LNCaP clone FGC (cell line): ENCODE data around the gene FGF5.
"Not testable (repeated sequence)": the region's sequence is repeated elsewhere in the genome, so short reads cannot be mapped to it uniquely, and the experiment has no call there.

Experiments
- DNase-seq: peaks from one replicate; pipeline ENCODE4 v3.0.0-alpha.2; 2011; ENCODE audit warnings: low read depth
- H3K4me3 ChIP-seq: 2 replicates; pipeline ENCODE4 v1.5.1; 2011; ENCODE audit warnings: mild to moderate bottlenecking, low read depth, low read length, control low read depth
- CTCF ChIP-seq: IDR thresholded peaks from 2 replicates; pipeline ENCODE4 v1.5.1; 2012; ENCODE audit warnings: mild to moderate bottlenecking; ENCODE audit not compliant: control insufficient read depth, insufficient read depth; ENCODE audit errors: extremely low read depth

Gene FGF5

GRCh38 chr4:80312124-80312523 is 45.7 kb downstream of the FGF5 start:
- TF ChIP-seq CTCF: no peak
- no peak overlapping the region for H3K4me3 ChIP-seq
- DNase-seq: no peak

DNA sequence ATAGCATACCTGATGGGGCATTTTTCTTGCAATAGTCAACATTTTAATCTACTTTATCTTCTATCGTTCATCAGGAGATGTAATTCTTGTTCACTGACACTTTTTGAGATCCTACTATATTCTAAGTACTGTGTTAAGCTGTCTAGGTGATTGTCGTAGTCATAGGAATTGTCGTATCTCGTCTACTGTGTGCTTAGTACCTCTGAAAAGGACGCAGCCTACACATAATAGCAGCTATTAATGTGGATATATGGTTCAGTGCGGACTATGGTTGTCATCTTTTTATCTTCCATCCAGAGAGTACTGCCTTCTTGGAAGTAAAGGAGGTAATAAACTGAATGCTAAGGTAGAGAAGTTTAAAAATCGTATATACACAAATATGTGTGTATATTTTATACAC is 47.2 kb downstream of the FGF5 start:
- no peak overlapping the region for H3K4me3 ChIP-seq
- no peak for TF ChIP-seq CTCF
- no peak for DNase-seq

DNA sequence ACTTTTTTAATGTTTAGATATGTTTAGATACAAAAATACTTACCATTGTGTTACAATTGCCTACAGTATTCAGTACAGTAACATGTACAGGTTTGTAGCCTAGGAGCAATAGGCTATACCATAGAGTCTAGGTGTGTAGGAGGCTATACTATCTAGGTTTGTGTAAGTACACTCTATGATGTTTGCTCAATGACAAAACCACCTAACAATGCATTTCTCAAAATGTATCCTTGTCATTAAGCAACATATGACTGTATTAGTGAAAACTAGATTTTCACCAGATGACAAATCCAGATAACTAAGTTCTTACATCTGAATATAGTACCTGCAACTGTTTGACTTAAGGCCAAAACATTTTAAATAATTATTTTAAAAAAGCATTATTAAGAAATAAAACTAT is 49.4 kb downstream of the FGF5 start:
- not testable (repeated sequence) for H3K4me3 ChIP-seq, DNase-seq

DNA sequence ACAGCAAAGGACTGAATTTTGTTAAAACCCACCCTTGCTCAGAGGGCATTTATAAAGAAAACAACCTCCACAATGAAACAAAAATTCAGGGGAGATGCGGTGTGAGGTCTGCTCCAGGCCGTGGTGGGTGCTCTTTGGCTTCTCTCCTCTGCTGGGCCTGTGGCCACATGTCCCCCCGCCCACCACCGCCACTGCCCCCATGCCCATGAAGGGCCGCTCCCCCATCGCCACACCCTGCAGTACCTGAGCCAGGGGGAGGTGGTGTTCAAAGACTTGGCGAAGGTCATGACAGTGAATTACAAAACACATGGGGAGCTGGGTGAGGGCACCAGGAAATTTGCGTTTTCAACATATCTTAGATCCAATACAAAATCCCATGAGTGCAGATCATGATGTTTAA is 54.9 kb downstream of the FGF5 start:
- no peak for TF ChIP-seq CTCF

DNA sequence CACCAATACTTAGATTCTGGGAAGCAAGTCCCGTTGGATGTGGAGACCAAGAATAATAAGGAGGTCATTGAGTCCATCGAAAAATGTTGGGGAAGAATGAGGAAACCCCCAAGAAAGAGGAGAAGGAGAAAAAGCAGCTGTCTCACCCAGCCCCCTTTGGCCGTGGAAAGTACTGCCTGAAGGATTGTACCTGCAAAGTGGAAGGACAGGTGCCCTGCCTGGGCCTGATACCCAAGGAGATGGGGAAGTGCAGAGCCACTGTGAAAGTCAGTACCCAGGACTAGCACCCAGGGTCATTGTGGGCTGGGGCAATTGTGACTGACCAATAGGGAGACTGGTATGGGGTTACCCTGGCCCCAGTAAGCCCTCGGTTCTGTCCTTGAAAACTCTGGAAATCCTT is 55.3 kb downstream of the FGF5 start:
- H3K4me3 ChIP-seq: no peak overlapping the region
- no peak for DNase-seq
- no peak for TF ChIP-seq CTCF

More for the DNA sequence above, 54.9 kb downstream of the FGF5 start:
- DNase-seq: no peak
- no peak overlapping the region for H3K4me3 ChIP-seq

DNA sequence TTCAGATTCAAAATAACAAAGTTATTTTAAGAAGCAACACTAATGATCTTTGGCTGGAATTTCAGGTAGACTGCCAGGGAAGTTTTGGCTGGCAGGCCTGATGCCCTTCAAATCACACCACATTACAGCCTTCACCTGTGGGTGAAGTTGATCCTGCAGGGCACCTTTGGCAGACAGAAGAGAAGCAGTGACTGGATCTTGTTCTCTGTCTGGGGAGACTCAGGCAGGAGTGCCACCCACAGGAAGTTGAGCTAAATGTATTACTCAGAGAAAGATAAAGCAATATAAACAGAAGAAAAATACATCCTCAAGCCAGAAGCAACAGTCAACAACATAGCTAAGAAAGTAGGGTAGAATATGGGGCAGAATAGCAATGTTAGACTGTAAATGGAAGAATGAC is 56.3 kb downstream of the FGF5 start:
- peak; percentile 27; the same call in 1 of the 2 replicates for TF ChIP-seq CTCF
- DNase-seq: no peak
- H3K4me3 ChIP-seq: no peak overlapping the region

DNA sequence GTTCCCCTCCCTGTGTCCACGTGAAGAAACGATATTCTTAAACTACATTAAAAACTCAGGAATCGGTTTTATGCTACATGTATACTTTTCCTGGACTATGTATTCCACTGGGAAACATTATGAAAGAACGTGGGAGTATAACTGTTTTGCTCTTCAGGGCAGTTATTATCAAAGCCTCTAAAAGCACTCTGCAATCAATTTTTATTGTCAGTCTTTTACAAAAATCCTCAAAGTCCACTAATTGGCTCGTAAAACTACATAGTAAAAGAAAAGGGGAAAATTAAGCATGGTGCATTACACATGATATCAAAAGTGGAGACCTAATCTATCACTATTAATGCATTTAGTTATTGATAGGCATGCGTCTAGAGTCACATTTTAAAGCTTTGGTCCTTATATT is 57.7 kb downstream of the FGF5 start:
- no peak for DNase-seq
- no peak for TF ChIP-seq CTCF
- H3K4me3 ChIP-seq: no peak overlapping the region

DNA sequence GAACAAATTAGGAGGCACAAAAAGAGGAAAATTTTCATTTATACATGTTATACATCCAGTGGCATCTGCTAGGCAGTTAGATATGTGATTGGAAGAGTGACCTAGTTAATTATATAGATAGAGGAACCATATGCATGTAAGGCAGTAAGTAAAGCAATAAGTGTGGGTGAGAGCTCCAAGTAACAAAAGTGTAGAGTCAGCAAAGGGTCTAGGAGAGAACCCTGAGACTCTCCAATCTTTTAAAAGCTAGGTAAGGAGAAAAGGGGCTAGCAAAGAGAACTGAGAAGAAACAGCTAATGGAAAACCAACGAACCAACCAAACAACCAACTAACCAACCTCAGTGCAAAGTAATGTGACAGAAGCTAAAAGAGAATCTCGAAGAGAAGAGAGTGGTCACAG is 65.2 kb downstream of the FGF5 start:
- no peak for TF ChIP-seq CTCF
- H3K4me3 ChIP-seq: no peak overlapping the region
- no peak for DNase-seq
